Fibroblast of skin of back (primary cell): ENCODE measurements around the gene RASL12.
"Not testable (repeated sequence)": the region's sequence is repeated elsewhere in the genome, so short reads cannot be mapped to it uniquely, and the experiment has no call there.

Source experiments
- DNase-seq: peaks from one replicate; pipeline ENCODE4 v3.0.0-alpha.2; 2013

The RASL12 gene

DNA sequence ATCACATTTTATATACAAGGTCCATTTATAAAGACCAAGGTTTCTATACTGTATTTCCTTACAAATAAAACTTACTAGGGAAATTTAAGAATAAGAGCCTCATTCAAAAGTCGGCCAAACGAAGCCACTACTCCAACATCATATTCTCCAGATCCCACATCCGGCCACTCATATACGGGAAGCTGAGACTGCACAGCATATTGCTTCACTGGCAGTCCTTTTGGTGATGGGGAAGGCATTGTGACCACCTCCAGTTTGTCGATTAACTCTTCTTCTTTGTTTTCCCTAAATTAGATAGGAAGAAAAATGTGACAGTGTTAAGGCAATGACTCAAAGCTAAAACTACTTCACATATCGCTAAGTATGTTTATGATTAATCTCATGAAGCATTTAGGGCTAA is 41.0 kb downstream of the RASL12 start:
- DNase-seq: no peak

DNA sequence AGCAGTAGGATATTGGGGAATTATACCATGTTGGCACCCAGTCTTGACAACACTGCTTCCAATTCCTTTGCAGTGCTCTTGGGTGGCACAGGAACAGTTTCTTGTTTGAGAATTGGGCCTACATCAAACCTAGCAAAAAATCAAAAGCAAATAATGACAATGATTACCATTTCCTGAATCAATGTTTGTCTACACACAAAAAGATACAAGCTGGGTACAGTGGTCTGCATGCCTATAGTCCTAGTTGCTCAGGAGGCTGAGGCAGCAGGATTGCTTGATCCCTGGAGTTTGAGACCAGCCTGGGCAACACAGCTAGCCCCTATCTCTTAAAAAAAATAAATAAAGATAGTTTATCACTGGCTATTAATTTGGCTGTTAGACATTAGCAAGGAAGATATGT is 46.3 kb downstream of the RASL12 start:
- DNase-seq: no peak

DNA sequence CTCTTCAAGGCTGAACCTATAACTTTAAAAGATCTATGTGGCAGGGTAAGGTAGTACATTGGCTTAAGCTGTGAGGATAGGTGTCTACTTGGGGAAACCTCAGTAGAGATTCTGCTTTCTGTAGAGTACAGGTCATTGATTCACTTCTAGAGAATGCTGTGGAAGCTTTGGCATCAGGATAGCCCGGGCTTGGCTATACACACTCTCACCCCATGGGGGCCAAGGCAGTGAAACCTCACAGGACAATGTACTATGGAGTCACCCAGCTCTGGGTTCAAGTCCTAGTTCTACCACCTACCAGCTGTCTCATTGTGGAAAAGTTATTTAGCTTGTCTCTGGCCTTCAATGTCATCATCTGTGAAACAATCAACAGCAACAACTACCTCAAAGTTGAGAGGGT is 47.4 kb downstream of the RASL12 start:
- DNase-seq: no peak

DNA sequence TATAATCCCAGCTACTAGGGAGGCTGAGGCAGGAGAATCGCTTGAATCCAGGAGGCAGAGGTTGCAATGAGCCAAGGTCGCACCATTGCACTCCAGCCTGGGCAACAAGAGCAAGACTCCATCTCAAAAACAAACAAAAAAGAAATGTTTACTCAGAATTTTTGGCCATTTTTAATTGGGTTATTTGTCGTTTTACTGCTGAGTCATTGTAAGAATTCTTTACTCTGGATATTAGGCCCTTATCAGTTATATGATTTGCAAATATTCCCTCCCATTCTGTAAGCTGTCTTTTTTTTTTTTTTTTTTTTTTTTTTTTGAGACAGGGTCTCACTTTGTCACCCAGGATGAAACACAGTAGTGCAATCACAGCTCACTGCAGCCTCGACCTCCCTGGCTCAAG is 56.6 kb downstream of the RASL12 start:
- DNase-seq: not testable (repeated sequence)

DNA sequence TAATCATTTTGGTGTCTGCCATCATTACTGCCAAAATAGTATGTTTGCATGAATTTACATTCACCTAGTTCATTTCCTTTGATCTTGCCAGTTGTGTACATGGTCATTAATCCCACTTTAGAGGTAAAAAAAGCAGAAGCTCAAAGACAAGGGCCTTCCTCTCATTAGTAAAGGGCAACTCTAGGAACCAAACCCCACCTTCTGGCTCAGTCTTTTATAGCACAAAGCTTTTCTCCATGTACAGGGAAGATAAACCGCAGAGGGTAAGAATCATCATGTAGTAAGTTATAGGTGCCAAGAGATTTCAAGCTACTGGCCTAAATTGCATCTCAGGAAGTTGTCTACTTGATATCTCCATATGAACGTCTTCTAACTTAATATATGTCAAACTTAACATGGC is 58.8 kb downstream of the RASL12 start:
- DNase-seq: no peak

DNA sequence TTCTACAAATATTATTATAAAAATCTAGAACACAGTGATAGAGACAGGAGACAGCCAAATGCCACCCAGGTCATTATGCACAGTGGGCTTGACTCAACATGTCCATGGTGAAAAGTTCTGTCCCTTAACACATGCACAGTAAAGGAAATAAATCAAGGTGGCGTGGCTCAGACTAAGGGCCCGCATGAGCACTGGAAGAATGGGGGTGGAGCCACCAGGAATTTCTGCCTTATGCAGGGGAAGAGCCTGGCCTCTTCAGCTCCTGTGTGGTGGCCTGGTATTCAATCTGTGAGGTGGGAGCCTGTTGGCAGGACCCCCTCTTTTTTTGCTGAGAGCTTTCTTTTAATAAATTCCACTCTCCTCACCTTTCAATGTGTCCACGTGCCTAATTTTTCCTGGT is 60.9 kb downstream of the RASL12 start:
- no peak for DNase-seq

DNA sequence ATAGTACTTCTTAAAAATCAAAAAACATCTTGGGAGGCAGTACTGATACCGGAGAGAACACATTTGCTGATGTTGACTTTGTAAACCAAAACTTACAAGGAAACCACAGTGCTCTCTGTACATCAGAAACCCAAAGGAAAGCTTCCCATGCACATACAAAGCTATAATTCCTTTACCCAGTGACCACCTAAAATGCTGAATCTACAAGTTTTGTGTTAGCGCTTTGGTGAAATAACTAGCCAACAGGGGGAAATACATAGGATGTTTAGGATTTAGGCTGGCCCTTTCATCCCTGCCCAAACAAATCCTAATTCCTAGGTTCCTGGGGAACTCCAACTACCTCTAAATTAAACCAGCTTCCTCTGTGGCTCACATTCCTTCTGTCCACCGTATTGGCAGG is 62.8 kb downstream of the RASL12 start:
- DNase-seq: no peak
